Measurements from ENCODE around the gene EDEM3.
"Not testable (repeated sequence)": the region's sequence is repeated elsewhere in the genome, so short reads cannot be mapped to it uniquely, and the experiment has no call there.

EDEM3 gene

DNA sequence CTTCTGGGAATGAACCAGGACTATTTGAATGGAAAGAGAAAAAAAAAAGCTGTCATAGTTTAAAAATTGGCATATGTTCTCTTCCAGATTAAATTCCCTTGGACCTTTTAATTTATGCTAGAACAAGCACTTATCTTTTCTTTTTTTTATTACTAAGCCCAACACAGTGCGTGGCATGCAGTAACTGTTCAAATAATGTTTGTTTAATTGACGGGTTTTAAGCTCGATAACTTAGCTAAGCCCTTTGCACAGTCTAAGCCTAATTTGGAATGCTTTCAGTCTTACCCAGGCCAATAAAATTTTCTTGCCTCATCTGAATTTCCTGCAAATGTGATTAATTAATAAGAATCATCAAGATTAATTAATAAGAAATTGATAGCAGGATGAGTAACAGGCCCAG, 39.3 kb upstream of the EDEM3 start:
- H3K4me3 ChIP-seq (ENCODE audit: low read length): no peak overlapping the region
- no peak for TF ChIP-seq CTCF (IDR thresholded peaks at IDR 0.05; ENCODE audit: insufficient read depth, low read depth, low read length, missing control alignments)
- DNase-seq (ENCODE audit: low read depth): no peak

GRCh38 chr1:184792450-184792969, 37.9 kb upstream of the EDEM3 start:
- peak; percentile 97 for DNase-seq (ENCODE audit: low read depth)
- no peak overlapping the region for H3K4me3 ChIP-seq (ENCODE audit: low read length)
- no peak for TF ChIP-seq CTCF (IDR thresholded peaks at IDR 0.05; ENCODE audit: insufficient read depth, low read depth, low read length, missing control alignments)

GRCh38 chr1:184791550-184791900, 36.9 kb upstream of the EDEM3 start:
- TF ChIP-seq CTCF (IDR thresholded peaks at IDR 0.05; ENCODE audit: insufficient read depth, low read depth, low read length, missing control alignments): no peak
- no peak overlapping the region for H3K4me3 ChIP-seq (ENCODE audit: low read length)
- DNase-seq (ENCODE audit: low read depth): no peak

DNA sequence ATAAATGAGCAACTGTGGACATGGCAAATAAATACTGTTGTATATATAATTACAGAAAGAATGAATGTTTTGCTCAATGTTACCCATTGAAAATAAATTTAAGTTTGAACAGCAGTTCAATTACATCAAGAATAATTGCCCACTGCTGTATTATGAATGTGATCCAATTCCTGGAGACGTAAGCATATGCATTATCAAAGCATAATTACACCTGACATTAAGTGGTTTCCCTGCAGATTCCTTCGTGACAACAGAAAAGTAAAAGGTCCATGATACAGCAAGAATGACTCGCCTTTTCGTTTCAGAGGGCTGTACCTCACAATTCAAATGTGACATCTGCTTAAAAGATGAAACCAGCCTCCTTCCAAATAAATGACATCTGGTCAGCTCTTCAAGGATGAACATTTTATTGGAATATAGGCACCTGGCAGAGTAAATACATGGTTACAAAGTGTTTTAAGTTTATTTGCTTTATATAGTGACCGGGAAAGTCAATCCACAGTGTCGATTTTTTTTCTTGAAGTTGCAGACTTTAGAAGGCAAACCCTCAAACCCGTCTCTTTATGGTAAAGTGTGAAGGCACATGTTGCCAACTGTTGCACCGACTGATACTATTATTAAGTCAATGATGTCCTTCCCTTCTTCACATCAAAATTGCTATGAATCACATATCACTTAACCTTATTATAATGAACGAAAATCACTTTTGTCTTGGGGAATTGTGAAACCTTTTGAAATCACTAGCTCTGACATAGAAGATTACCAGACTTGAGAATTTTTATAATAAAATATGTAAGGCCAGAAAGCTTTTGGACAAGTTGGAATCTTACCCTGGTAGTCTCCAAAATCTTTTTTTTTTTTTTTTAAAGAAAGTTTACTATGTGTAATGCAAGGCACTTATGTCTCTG, 36.2 kb upstream of the EDEM3 start:
- DNase-seq (ENCODE audit: low read depth): no peak
- TF ChIP-seq CTCF (IDR thresholded peaks at IDR 0.05; ENCODE audit: insufficient read depth, low read depth, low read length, missing control alignments): no peak
- no peak overlapping the region for H3K4me3 ChIP-seq (ENCODE audit: low read length)

GRCh38 chr1:184789884-184790283, 35.2 kb upstream of the EDEM3 start:
- DNase-seq (ENCODE audit: low read depth): no peak
- no peak for TF ChIP-seq CTCF (IDR thresholded peaks at IDR 0.05; ENCODE audit: insufficient read depth, low read depth, low read length, missing control alignments)
- no peak overlapping the region for H3K4me3 ChIP-seq (ENCODE audit: low read length)

- no peak overlapping the region for H3K4me3 ChIP-seq (ENCODE audit: low read length)
- no peak for TF ChIP-seq CTCF (IDR thresholded peaks at IDR 0.05; ENCODE audit: insufficient read depth, low read depth, low read length, missing control alignments)
- DNase-seq (ENCODE audit: low read depth): no peak
These were observed 34.3 kb upstream of the EDEM3 start for GRCh38 chr1:184788970-184789369.

GRCh38 chr1:184785529-184785928, 30.9 kb upstream of the EDEM3 start:
- no peak overlapping the region for H3K4me3 ChIP-seq (ENCODE audit: low read length)
- no peak for TF ChIP-seq CTCF (IDR thresholded peaks at IDR 0.05; ENCODE audit: insufficient read depth, low read depth, low read length, missing control alignments)
- no peak for DNase-seq (ENCODE audit: low read depth)

- not testable (repeated sequence) for H3K4me3 ChIP-seq (ENCODE audit: low read length); DNase-seq (ENCODE audit: low read depth)
These were observed 29.1 kb upstream of the EDEM3 start for GRCh38 chr1:184783723-184784122.
